ENCODE data around the gene NPIPB8. TPM values are rescaled to one million over a fixed set of nuclear protein-coding genes. Genes with fewer than 3 reads are reported as not detected.

Gene NPIPB8
- polyA plus RNA-seq, 3 donors = 0.11 TPM; not detected in 2

GRCh38 chr16:28589930-28590329, 47.9 kb upstream of the NPIPB8 start:
- Mint-ChIP-seq H3K36me3 (peaks cover 73 to 82% of the 10 kb centered on the region in 2 donors), H3K27ac (no peak overlapping the region), H3K9me3 (no peaks in the 10 kb centered on the region), H3K4me1 (no peaks in the 10 kb centered on the region), H3K4me3 (peak overlapping the region in 1 of 2 donors; percentile 16), H3K27me3 (ENCODE audit: low read depth in 3 of 3) (peaks cover 0 to 4% (median 3%) of the 10 kb centered on the region in 3 donors)
- Histone ChIP-seq H3K4me1 (ENCODE audit: control insufficient read depth in 1 of 2, insufficient read depth in 2 of 2, low read length in 2 of 2) (no peaks in the 10 kb centered on the region), H3K4me3 (replicated peaks in 1 of 3; ENCODE audit: low read depth in 2 of 3, low read length in 3 of 3) (no peak overlapping the region), H3K36me3 (replicated peaks in 1 of 2; ENCODE audit: control insufficient read depth in 1 of 2, insufficient read depth in 2 of 2, low read length in 2 of 2) (peaks cover 50 to 76% of the 10 kb centered on the region in 2 donors), H3K9ac (ENCODE audit: insufficient read depth, low read length, poor library complexity, severe bottlenecking) (no peak overlapping the region), H3K9me3 (replicated peaks in 1 of 2; ENCODE audit: control insufficient read depth in 1 of 2, insufficient read depth in 1 of 2, low read length in 2 of 2) (no peaks in the 10 kb centered on the region), H2AFZ (ENCODE audit: insufficient read depth, low read depth, low read length, poor library complexity, severe bottlenecking) (no peak overlapping the region), H3K27me3 (ENCODE audit: control insufficient read depth in 2 of 2, insufficient read depth in 2 of 2, low read length in 2 of 2) (no peaks in the 10 kb centered on the region), H3K79me2 (ENCODE audit: insufficient read depth, low read length) (no peaks in the 10 kb centered on the region), H3K27ac (ENCODE audit: low read depth in 1 of 2, low read length in 2 of 2) (no peak overlapping the region), H4K20me1 (ENCODE audit: insufficient read depth, low read length) (no peaks in the 10 kb centered on the region), H3K4me2 (replicated peaks; ENCODE audit: extremely low read depth, low read length, poor library complexity, severe bottlenecking) (no peak overlapping the region)
- TF ChIP-seq, protein P1, sequence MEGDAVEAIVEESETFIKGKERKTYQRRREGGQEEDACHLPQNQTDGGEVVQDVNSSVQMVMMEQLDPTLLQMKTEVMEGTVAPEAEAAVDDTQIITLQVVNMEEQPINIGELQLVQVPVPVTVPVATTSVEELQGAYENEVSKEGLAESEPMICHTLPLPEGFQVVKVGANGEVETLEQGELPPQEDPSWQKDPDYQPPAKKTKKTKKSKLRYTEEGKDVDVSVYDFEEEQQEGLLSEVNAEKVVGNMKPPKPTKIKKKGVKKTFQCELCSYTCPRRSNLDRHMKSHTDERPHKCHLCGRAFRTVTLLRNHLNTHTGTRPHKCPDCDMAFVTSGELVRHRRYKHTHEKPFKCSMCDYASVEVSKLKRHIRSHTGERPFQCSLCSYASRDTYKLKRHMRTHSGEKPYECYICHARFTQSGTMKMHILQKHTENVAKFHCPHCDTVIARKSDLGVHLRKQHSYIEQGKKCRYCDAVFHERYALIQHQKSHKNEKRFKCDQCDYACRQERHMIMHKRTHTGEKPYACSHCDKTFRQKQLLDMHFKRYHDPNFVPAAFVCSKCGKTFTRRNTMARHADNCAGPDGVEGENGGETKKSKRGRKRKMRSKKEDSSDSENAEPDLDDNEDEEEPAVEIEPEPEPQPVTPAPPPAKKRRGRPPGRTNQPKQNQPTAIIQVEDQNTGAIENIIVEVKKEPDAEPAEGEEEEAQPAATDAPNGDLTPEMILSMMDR (IDR thresholded peaks at IDR 0.05) = no peak
- WGBS (ENCODE audit: insufficient coverage) = 97% methylated on average over 10 of the region's 13 CpGs
- intact Hi-C loops (cut with micrococcal nuclease) = no loop called here
- no peak for DNase-seq

GRCh38 chr16:28590384-28591340, 47.2 kb upstream of the NPIPB8 start:
- 98% methylated on average over 20 of the region's 22 CpGs for WGBS (ENCODE audit: insufficient coverage)
- Histone ChIP-seq H3K27me3 (ENCODE audit: control insufficient read depth in 2 of 2, insufficient read depth in 2 of 2, low read length in 2 of 2) (no peaks in the 10 kb centered on the region), H3K4me1 (ENCODE audit: control insufficient read depth in 1 of 2, insufficient read depth in 2 of 2, low read length in 2 of 2) (no peaks in the 10 kb centered on the region), H4K20me1 (ENCODE audit: insufficient read depth, low read length) (no peaks in the 10 kb centered on the region), H3K27ac (ENCODE audit: low read depth in 1 of 2, low read length in 2 of 2) (no peak overlapping the region), H3K36me3 (replicated peaks in 1 of 2; ENCODE audit: control insufficient read depth in 1 of 2, insufficient read depth in 2 of 2, low read length in 2 of 2) (peaks cover 42 to 69% of the 10 kb centered on the region in 2 donors), H3K4me2 (replicated peaks; ENCODE audit: extremely low read depth, low read length, poor library complexity, severe bottlenecking) (no peak overlapping the region), H3K9ac (ENCODE audit: insufficient read depth, low read length, poor library complexity, severe bottlenecking) (no peak overlapping the region), H2AFZ (ENCODE audit: insufficient read depth, low read depth, low read length, poor library complexity, severe bottlenecking) (no peak overlapping the region), H3K79me2 (ENCODE audit: insufficient read depth, low read length) (no peaks in the 10 kb centered on the region), H3K9me3 (replicated peaks in 1 of 2; ENCODE audit: control insufficient read depth in 1 of 2, insufficient read depth in 1 of 2, low read length in 2 of 2) (no peaks in the 10 kb centered on the region), H3K4me3 (replicated peaks in 1 of 3; ENCODE audit: low read depth in 2 of 3, low read length in 3 of 3) (no peak overlapping the region)
- peaks cover 0 to 4% (median 3%) of the 10 kb centered on the region in 3 donors for H3K27me3 Mint-ChIP-seq (ENCODE audit: low read depth in 3 of 3)
- no peaks in the 10 kb centered on the region for H3K4me1 Mint-ChIP-seq
- no peak for DNase-seq
- H3K36me3 Mint-ChIP-seq = peaks cover 65 to 75% of the 10 kb centered on the region in 2 donors
- H3K9me3 Mint-ChIP-seq = no peaks in the 10 kb centered on the region
- peak overlapping the region in 4 of 7 donors; percentile 23 to 68 (median 55) for H3K27ac Mint-ChIP-seq
- no peak overlapping the region for H3K4me3 Mint-ChIP-seq
- intact Hi-C loops (cut with micrococcal nuclease) = no loop called here
- TF ChIP-seq, protein P1 (IDR thresholded peaks at IDR 0.05) = no peak
